AG10803 (cell line): ENCODE measurements around the gene GINM1.

Experiments
- DNase-seq: peaks from one replicate; pipeline ENCODE4 v3.0.0; 2010; ENCODE audit warnings: low read depth
- H3K4me3 ChIP-seq: 2 replicates; pipeline ENCODE4 v1.5.1; 2011; ENCODE audit warnings: mild to moderate bottlenecking, low read length, control low read depth
- CTCF ChIP-seq: conservative IDR thresholded peaks from 2 replicates; pipeline ENCODE4 v1.5.1; 2011; ENCODE audit warnings: mild to moderate bottlenecking, low read length, control low read depth, inconsistent platforms

GINM1 gene

GRCh38 chr6:149634315-149634714 lies 68.1 kb downstream of the GINM1 start:
- TF ChIP-seq CTCF: no peak
- no peak for DNase-seq
- H3K4me3 ChIP-seq: no peak overlapping the region

- H3K4me3 ChIP-seq: no peak overlapping the region
- peak; percentile 54 for DNase-seq
- no peak for TF ChIP-seq CTCF
These were observed 69.9 kb downstream of the GINM1 start for GRCh38 chr6:149636124-149636523.
